Measurements from ENCODE around the gene AARS2. TPM values are rescaled to one million over a fixed set of nuclear protein-coding genes. Genes with fewer than 3 reads are reported as not detected.

Gene AARS2
- total and polyA plus RNA-seq, 12 donors = 5.3 to 15.9 (median 9.7) TPM

DNA sequence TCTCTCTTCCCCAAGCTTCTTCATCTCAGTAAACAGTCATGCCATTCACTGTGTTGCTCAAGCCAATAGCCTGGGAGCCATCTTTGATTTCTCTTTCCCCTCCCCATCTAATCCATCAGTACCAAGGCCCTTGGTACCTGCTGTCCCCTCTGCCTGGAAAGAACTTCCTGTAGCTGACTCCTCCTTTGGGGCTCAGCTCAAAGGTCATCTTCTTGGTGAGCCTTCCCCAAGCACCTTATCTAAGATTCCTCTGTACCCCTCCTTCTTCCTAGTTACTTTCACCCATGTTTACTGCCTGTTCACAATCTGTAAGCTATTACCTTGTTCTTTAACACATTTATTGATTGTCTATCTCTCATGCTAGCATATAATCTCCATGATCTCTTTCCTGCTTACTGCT is 3.5 kb downstream of the AARS2 start:
- intact Hi-C loops (cut with DNase I) = no loop called here
- H3K4me1 ChIP-seq (replicated peaks in 1 of 2) = peaks cover 8 to 11% of the 10 kb centered on the region in 2 donors
- H3K36me3 ChIP-seq (replicated peaks in 1 of 2) = peaks cover 0 to 67% of the 10 kb centered on the region in 2 donors
- DNase-seq = no peak
- H3K4me3 ChIP-seq = no peak overlapping the region
- no peak overlapping the region for H3K27ac ChIP-seq
- H3K27me3 ChIP-seq = no peaks in the 10 kb centered on the region
- TF ChIP-seq, protein P1, sequence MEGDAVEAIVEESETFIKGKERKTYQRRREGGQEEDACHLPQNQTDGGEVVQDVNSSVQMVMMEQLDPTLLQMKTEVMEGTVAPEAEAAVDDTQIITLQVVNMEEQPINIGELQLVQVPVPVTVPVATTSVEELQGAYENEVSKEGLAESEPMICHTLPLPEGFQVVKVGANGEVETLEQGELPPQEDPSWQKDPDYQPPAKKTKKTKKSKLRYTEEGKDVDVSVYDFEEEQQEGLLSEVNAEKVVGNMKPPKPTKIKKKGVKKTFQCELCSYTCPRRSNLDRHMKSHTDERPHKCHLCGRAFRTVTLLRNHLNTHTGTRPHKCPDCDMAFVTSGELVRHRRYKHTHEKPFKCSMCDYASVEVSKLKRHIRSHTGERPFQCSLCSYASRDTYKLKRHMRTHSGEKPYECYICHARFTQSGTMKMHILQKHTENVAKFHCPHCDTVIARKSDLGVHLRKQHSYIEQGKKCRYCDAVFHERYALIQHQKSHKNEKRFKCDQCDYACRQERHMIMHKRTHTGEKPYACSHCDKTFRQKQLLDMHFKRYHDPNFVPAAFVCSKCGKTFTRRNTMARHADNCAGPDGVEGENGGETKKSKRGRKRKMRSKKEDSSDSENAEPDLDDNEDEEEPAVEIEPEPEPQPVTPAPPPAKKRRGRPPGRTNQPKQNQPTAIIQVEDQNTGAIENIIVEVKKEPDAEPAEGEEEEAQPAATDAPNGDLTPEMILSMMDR (IDR thresholded peaks at IDR 0.05) = no peak
- TF ChIP-seq POLR2A (IDR thresholded peaks at IDR 0.05) = no peak
- H3K9me3 ChIP-seq (replicated peaks in 1 of 3) = no peaks in the 10 kb centered on the region

DNA sequence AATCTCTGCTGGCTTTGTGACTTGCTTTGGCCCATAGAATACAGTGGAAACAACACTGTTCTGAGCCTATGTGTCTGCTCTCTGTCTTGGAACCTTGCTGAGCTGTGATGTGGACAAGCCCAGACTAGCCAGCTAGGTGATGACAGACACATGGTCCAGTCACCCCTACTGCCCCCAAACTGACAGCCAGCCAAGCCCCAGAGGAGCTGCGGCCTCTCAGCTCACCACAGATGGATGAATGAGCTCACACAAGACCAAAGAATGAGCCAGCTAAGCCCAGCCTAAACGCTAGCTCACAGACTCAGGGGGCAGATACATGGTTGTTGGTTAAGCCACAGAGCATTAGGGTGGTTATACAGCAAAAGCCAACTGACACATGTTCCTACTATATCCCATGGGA is 4.1 kb downstream of the AARS2 start:
- Histone ChIP-seq H3K27me3 (no peaks in the 10 kb centered on the region), H3K9me3 (replicated peaks in 1 of 3) (no peaks in the 10 kb centered on the region), H3K36me3 (replicated peaks in 1 of 2) (peaks cover 0 to 72% of the 10 kb centered on the region in 2 donors), H3K4me1 (replicated peaks in 1 of 2) (peaks cover 8 to 11% of the 10 kb centered on the region in 2 donors), H3K27ac (no peak overlapping the region), H3K4me3 (no peak overlapping the region)
- WGBS, 4 donors = 86 to 96% (median 92%) methylated on average over 1 to 2 of the region's 2 CpGs
- intact Hi-C loops (cut with DNase I) = no loop called here
- no peak for DNase-seq
- TF ChIP-seq, protein P1 (IDR thresholded peaks at IDR 0.05) = no peak
- no peak for TF ChIP-seq POLR2A (IDR thresholded peaks at IDR 0.05)

DNA sequence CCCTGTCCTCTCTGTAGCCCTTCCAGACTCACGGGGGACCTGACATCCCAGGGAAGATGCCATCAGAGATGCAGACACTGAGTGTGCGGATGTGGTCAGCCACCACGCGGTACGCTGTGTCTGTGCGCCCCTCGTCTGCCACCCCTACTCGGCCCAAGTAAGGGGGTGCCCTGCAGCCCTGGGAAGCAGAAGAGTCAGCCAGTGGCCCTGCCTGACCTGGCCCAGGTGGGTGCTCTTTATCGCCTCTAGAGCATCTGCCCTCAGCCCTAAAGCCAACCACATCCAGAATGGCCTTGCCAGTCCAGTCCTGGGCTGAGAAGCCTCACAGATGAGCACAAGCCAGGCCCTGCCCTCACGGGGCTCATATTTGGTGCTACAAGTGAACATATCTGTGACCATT is 5.9 kb downstream of the AARS2 start:
- Histone ChIP-seq H3K36me3 (replicated peaks in 1 of 2) (peaks cover 0 to 90% of the 10 kb centered on the region in 2 donors), H3K27ac (no peak overlapping the region), H3K27me3 (no peaks in the 10 kb centered on the region), H3K4me3 (no peak overlapping the region), H3K9me3 (replicated peaks in 1 of 3) (no peaks in the 10 kb centered on the region), H3K4me1 (replicated peaks in 1 of 2) (peaks cover 4 to 7% of the 10 kb centered on the region in 2 donors)
- WGBS, 4 donors = 86 to 96% (median 93%) methylated on average over 7 to 10 of the region's 10 CpGs
- intact Hi-C loops (cut with DNase I) = no loop called here
- no peak for DNase-seq
- TF ChIP-seq POLR2A (IDR thresholded peaks at IDR 0.05) = no peak
- TF ChIP-seq, protein P1 (IDR thresholded peaks at IDR 0.05) = no peak

DNA sequence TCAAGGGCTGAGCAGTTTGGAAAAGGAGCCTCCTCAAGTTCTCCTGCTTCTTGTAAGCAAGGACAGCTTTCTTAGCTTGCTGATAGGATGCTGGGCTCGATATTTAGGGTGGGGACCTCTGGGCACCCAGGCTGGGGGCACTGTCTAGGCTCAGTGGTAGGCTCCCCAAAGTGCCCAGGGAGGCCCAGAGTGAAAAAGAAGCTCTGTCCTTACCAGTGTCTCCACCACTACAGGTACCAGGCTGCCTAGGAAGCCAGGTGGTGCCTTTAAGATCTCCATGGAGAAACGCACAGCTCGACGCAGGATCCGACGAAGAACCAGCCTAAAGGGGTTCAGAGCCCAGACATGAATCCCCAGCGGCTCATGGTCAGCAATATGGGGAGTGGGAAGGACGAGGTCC is 6.4 kb downstream of the AARS2 start:
- H3K36me3 ChIP-seq (replicated peaks in 1 of 2) = peaks cover 0 to 95% of the 10 kb centered on the region in 2 donors
- intact Hi-C loops (cut with DNase I) = no loop called here

More for the DNA sequence above, 6.4 kb downstream of the AARS2 start:
- DNase-seq = no peak
- no peaks in the 10 kb centered on the region for H3K9me3 ChIP-seq (replicated peaks in 1 of 3)
- H3K27ac ChIP-seq = no peak overlapping the region
- H3K4me1 ChIP-seq (replicated peaks in 1 of 2) = peaks cover 0 to 5% of the 10 kb centered on the region in 2 donors
- TF ChIP-seq, protein P1 (IDR thresholded peaks at IDR 0.05) = no peak
- TF ChIP-seq POLR2A (IDR thresholded peaks at IDR 0.05) = no peak
- H3K27me3 ChIP-seq = no peaks in the 10 kb centered on the region
- H3K4me3 ChIP-seq = no peak overlapping the region
- 83 to 92% (median 90%) methylated on average over 7 to 8 of the region's 8 CpGs for WGBS, 4 donors

All from adrenal gland (tissue), 12 donors.